Mesenchymal stem cell (in vitro differentiated cells and primary cell): ENCODE measurements around the gene FOXO4.

Source experiments
- DNase-seq: peaks from one replicate; pipeline ENCODE4 v3.0.0-alpha.2; 2013
- H2AFZ ChIP-seq: one replicate; pipeline ENCODE4 v1.6.1; 2013; ENCODE audit warnings: low read depth, mild to moderate bottlenecking, control low read depth, inconsistent platforms, low read length, moderate library complexity
- H2AK5ac ChIP-seq: 2 replicates; pipeline ENCODE4 v1.6.1; 2013; ENCODE audit warnings: low read length, moderate library complexity, mild to moderate bottlenecking, inconsistent platforms; ENCODE audit not compliant: severe bottlenecking
- H2BK120ac ChIP-seq: one replicate; pipeline ENCODE4 v1.6.1; 2013; ENCODE audit warnings: low read depth, mild to moderate bottlenecking, inconsistent platforms, low read length, moderate library complexity
- H2BK12ac ChIP-seq, 2 experiments: one replicate each; pipeline ENCODE4 v1.6.1; 2013; ENCODE audit warnings: inconsistent platforms in 2 of 2, low read length in 2 of 2, mild to moderate bottlenecking in 2 of 2, moderate library complexity in 2 of 2, control low read depth in 1 of 2
- H2BK15ac ChIP-seq: one replicate; pipeline ENCODE4 v1.6.1; 2013; ENCODE audit warnings: mild to moderate bottlenecking, low read depth, inconsistent platforms; ENCODE audit not compliant: poor library complexity, severe bottlenecking
- H2BK5ac ChIP-seq: 2 replicates; pipeline ENCODE4 v1.6.1; 2013; ENCODE audit warnings: low read depth, mild to moderate bottlenecking, low read length, control low read depth, inconsistent platforms; ENCODE audit not compliant: poor library complexity, severe bottlenecking
- H3K14ac ChIP-seq, 2 experiments: one replicate each; pipeline ENCODE4 v1.6.1; 2013; ENCODE audit warnings: inconsistent platforms in 2 of 2, low read length in 2 of 2, control low read depth in 1 of 2, mild to moderate bottlenecking in 1 of 2, moderate library complexity in 1 of 2
- H3K18ac ChIP-seq, 2 experiments: one replicate each; pipeline ENCODE4 v1.6.1; 2013; ENCODE audit warnings: inconsistent platforms in 2 of 2, low read length in 2 of 2, control low read depth in 1 of 2, low read depth in 1 of 2, mild to moderate bottlenecking in 1 of 2
- H3K23ac ChIP-seq, 2 experiments: one replicate each; pipeline ENCODE4 v1.6.1; 2013; ENCODE audit warnings: inconsistent platforms in 2 of 2, low read length in 2 of 2, mild to moderate bottlenecking in 2 of 2, moderate library complexity in 2 of 2, control low read depth in 1 of 2
- H3K27ac ChIP-seq: 2 replicates; pipeline ENCODE4 v1.5.1; 2013; ENCODE audit warnings: mild to moderate bottlenecking, moderate library complexity, low read length, control low read depth, inconsistent platforms; ENCODE audit not compliant: poor library complexity, severe bottlenecking
- H3K27me3 ChIP-seq, 2 experiments: 2 replicates each; pipeline versions ENCODE4 v1.6.1 to v1.7.0; 2013; ENCODE audit warnings: low read length in 2 of 2, mild to moderate bottlenecking in 2 of 2, moderate library complexity in 2 of 2, control low read depth in 1 of 2, inconsistent platforms in 1 of 2; ENCODE audit not compliant: control insufficient read depth in 1 of 2, insufficient read depth in 1 of 2
- H3K36me3 ChIP-seq, 2 experiments: 2 replicates each; pipeline versions ENCODE4 v1.6.1 to v1.7.0; 2013; ENCODE audit warnings: low read length in 2 of 2, control low read depth in 1 of 2, inconsistent platforms in 1 of 2, low read depth in 1 of 2, mild to moderate bottlenecking in 1 of 2; ENCODE audit not compliant: insufficient read depth in 2 of 2, control insufficient read depth in 1 of 2
- H3K4ac ChIP-seq, 2 experiments: one replicate each; pipeline ENCODE4 v1.6.1; 2013; ENCODE audit warnings: inconsistent platforms in 2 of 2, low read length in 2 of 2, mild to moderate bottlenecking in 2 of 2, moderate library complexity in 2 of 2, control low read depth in 1 of 2, low read depth in 1 of 2
- H3K4me1 ChIP-seq: 2 replicates; pipeline ENCODE4 v1.6.1; 2013; ENCODE audit warnings: low read depth, low read length, control low read depth; ENCODE audit not compliant: control insufficient read depth, insufficient read depth
- H3K4me2 ChIP-seq: 2 replicates; pipeline ENCODE4 v1.6.1; 2013; ENCODE audit warnings: low read length, mild to moderate bottlenecking, inconsistent platforms; ENCODE audit not compliant: poor library complexity, severe bottlenecking
- H3K4me3 ChIP-seq, 2 experiments: 2 replicates each; pipeline versions ENCODE4 v1.5.1 to v1.7.0; 2013; ENCODE audit warnings: low read length in 2 of 2, mild to moderate bottlenecking in 2 of 2, control low read depth in 1 of 2, low read depth in 1 of 2; ENCODE audit not compliant: insufficient read depth in 1 of 2
- H3K79me1 ChIP-seq: replicated peaks from 2 replicates; pipeline ENCODE4 v1.6.1; 2013; ENCODE audit warnings: mild to moderate bottlenecking, control low read depth, low read length, inconsistent platforms; ENCODE audit not compliant: poor library complexity, severe bottlenecking
- H3K9ac ChIP-seq: 2 replicates; pipeline ENCODE4 v1.7.0; 2013; ENCODE audit warnings: mild to moderate bottlenecking, low read length, moderate library complexity
- H3K9me3 ChIP-seq: 2 replicates; pipeline ENCODE4 v1.7.0; 2013; ENCODE audit warnings: mild to moderate bottlenecking, low read length; ENCODE audit not compliant: control insufficient read depth
- H4K8ac ChIP-seq: one replicate; pipeline ENCODE4 v1.6.1; 2013; ENCODE audit warnings: inconsistent platforms, mild to moderate bottlenecking, low read length, moderate library complexity
- H4K91ac ChIP-seq: one replicate; pipeline ENCODE4 v1.6.1; 2013; ENCODE audit warnings: mild to moderate bottlenecking, low read length, inconsistent platforms
- WGBS: methylation state at CpG from one replicate; pipeline ENCODE4 v1.1.7; 2013; ENCODE audit warnings: mixed read lengths; 5-methylcytosine and 5-hydroxymethylcytosine counted together

FOXO4 gene

DNA sequence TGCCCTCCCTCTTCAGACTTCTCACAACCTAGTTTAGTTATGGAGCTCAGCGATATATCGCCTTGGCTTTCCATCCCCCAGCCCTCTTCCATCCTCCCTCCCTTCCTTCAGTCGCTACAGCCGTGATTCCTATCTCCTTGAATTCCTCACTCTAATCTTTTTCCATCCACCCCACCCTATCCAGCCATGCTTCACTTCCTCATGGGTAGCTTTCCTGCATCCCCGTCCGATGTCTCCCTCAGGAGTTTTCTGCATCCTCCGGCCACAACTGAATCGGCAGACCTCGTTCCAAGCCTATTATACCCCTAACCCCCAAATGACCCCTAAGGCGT lies 28.0 kb upstream of the FOXO4 start:
- no peak overlapping the region for H2AFZ ChIP-seq
- 2% methylated on average over 9 of the region's 10 CpGs for WGBS
- H3K4me3 ChIP-seq: peak overlapping the region; percentile 65 to 80
- no peak overlapping the region for H4K91ac ChIP-seq
- peaks cover 1 to 6% of the 10 kb centered on the region in 2 experiments for H3K36me3 ChIP-seq
- H3K18ac ChIP-seq: peak overlapping the region; percentile 43 to 70
- H2BK5ac ChIP-seq: no peak overlapping the region
- peaks cover 0 to under 1% of the 10 kb centered on the region in 2 experiments for H3K27me3 ChIP-seq
- H3K4me2 ChIP-seq: peak overlapping the region; percentile 53
- H3K4ac ChIP-seq: peak overlapping the region in 1 of 2 experiments; percentile 17
- no peaks in the 10 kb centered on the region for H3K4me1 ChIP-seq
- H2BK12ac ChIP-seq: no peak overlapping the region
- H3K9ac ChIP-seq: peak overlapping the region; percentile 84
- H2AK5ac ChIP-seq: no peak overlapping the region
- H4K8ac ChIP-seq: no peak overlapping the region
- H2BK120ac ChIP-seq: no peak overlapping the region
- H2BK15ac ChIP-seq: no peak overlapping the region
- DNase-seq: no peak
- H3K14ac ChIP-seq: no peak overlapping the region
- H3K23ac ChIP-seq: no peak overlapping the region
- H3K79me1 ChIP-seq: no peaks in the 10 kb centered on the region
- H3K27ac ChIP-seq: peak overlapping the region; percentile 91
- H3K9me3 ChIP-seq: no peaks in the 10 kb centered on the region

DNA sequence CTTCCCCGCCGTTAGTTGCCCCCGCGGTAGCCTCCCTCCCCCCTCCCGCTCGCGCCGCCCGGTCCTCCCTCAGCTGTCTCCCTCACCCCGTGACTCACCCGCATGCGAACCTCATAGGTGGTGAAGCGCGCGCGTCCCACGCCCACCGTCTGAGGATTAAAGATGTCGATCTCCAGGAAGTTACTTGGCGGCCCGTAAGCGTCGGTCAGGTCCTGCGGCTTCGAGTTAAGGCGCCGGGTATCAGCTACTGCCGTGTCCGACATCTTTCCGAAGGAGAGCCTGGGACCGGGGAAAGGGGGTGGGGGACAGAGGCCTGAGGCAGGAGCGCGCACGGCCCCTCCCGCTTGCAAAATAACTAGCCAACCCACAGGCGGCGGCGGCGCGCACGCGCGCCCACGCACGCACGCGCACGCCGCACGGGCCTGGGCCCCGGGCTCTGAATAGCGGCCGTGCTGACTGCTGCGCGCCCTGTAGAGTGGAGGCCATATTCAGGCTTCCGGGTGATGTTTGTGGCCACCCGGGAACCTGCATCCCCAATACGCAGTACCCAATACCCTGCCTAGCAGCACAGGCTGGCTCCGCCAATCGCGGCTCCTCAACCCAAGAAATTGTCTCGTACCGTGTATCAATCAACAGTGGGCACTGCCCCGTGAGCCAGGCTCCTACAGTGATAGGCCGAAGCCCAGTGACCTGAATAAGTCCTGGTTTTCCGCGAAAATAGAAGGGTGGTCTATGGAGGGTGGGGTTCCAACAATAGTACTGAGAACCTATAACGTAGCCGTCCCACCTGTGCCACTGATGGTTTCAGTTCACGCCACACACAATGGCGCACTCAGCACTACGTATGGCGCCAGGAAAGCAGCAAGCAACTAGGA lies 27.4 kb upstream of the FOXO4 start, which contains the start of gene SNX12:
Gene SNX12 (minus strand): TSS at position 291 of the 875 bp plus-strand sequence. CDS start 28 bp downstream, at position 263.
- peak within 1 kb of the TSS; percentile 65 to 81 for H3K4me3 ChIP-seq
- DNase-seq: peak; percentile 94
- H3K27me3 ChIP-seq: peaks cover 0 to 5% of the 10 kb centered on the region in 2 experiments
- H2BK120ac ChIP-seq: peak within 1 kb of the TSS; percentile 49
- no peak within 1 kb of the TSS for H3K23ac ChIP-seq
- H3K4me1 ChIP-seq: no peaks in the 10 kb centered on the region
- peak within 1 kb of the TSS; percentile 91 for H3K27ac ChIP-seq
- no peak within 1 kb of the TSS for H2AK5ac ChIP-seq
- peak within 1 kb of the TSS; percentile 82 for H2AFZ ChIP-seq
- peak within 1 kb of the TSS; percentile 80 to 81 for H3K4ac ChIP-seq
- WGBS: 1% methylated on average over 20 of the region's 73 CpGs
- H2BK5ac ChIP-seq: no peak within 1 kb of the TSS
- peak within 1 kb of the TSS; percentile 84 for H3K9ac ChIP-seq
- peak within 1 kb of the TSS; percentile 53 for H3K4me2 ChIP-seq
- H3K18ac ChIP-seq: peak within 1 kb of the TSS; percentile 75 to 85
- peaks cover 0 to 3% of the 10 kb centered on the region in 2 experiments for H3K36me3 ChIP-seq
- no peak within 1 kb of the TSS for H2BK12ac ChIP-seq
- no peak within 1 kb of the TSS for H4K91ac ChIP-seq
- no peaks in the 10 kb centered on the region for H3K79me1 ChIP-seq
- no peaks in the 10 kb centered on the region for H3K9me3 ChIP-seq
- H3K14ac ChIP-seq: peak within 1 kb of the TSS in 1 of 2 experiments; percentile 41
- peak within 1 kb of the TSS; percentile 95 for H4K8ac ChIP-seq
- H2BK15ac ChIP-seq: no peak within 1 kb of the TSS

DNA sequence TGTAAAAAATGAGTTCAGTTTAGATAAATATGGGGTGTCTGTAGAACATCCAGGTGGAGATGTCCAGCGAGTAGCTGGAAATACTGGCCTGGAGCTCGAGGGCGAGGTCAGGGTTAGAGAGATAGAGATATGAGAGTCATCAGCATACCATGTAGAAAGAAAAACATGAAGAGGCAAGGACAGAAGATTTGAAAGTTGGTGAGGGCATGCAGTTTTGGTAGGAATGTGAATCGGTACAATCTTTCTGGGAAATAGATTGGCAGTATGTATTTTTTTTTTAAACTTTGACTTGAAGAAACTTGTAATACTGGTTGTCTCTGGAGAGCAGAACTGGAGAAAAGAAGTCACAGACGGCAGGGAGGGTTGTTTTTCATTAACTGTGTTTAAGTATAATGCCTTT lies 25.1 kb upstream of the FOXO4 start:
- 96% methylated on average over 4 of the region's 5 CpGs for WGBS
- H3K27ac ChIP-seq: no peak overlapping the region

DNA sequence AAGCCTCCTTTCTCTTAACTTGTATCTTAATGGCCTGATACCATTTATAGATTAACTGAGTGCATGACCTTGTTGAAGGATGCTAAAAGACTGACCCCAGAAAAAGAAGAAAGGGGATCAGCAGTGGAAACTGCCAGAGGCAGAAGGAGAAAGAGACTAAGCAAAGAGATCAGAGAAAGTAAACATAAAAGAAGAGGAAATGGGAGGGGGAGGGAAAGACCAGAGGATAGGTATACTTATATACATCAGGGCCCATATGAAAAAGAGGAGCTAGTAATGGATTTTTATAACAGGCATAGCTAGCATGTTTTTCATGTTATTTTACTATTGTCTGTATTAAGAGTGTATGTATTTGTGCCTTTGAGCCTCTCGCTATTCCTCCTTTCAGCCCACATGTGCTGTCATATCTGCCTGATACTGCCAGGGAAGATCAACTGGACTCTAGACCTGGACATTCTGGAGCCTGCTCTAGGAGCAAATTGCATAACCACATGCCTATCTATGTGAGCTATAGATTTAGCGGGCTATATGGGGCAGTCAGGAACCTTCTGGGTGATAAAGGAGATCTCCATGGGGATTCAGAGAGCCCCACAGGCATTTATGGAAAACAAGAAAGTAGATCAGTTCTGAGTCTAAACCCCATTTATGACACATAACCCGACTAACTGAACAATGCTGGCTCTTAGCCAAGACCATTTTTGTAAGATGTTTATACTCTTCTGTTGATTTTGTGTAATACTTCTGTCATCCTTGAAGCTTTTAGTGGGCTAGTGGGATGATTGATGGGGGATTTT lies 14.1 kb upstream of the FOXO4 start:
- Histone ChIP-seq H3K9ac (no peak overlapping the region), H3K27ac (no peak overlapping the region), H2BK5ac (no peak overlapping the region), H3K36me3 (no peaks in the 10 kb centered on the region), H3K4ac (no peak overlapping the region), H2BK12ac (no peak overlapping the region), H4K8ac (no peak overlapping the region), H2AFZ (no peak overlapping the region), H3K18ac (no peak overlapping the region), H3K27me3 (peaks cover 0 to 33% of the 10 kb centered on the region in 2 experiments), H3K14ac (no peak overlapping the region), H3K23ac (no peak overlapping the region), H2BK15ac (no peak overlapping the region), H3K4me1 (no peaks in the 10 kb centered on the region), H3K9me3 (no peaks in the 10 kb centered on the region), H3K79me1 (no peaks in the 10 kb centered on the region), H3K4me2 (no peak overlapping the region), H4K91ac (no peak overlapping the region), H2BK120ac (no peak overlapping the region), H2AK5ac (no peak overlapping the region), H3K4me3 (no peak overlapping the region)
- peak; percentile 17 for DNase-seq
- WGBS: no CpG with 5 or more reads among the region's 3 CpGs

More for the DNA sequence above, 25.1 kb upstream of the FOXO4 start:
- Histone ChIP-seq H3K4me2 (no peak overlapping the region), H3K18ac (no peak overlapping the region), H2BK12ac (no peak overlapping the region), H2BK120ac (no peak overlapping the region), H3K4me3 (no peak overlapping the region), H4K91ac (no peak overlapping the region), H3K4ac (no peak overlapping the region), H3K14ac (no peak overlapping the region), H3K27me3 (peaks cover 0 to 26% of the 10 kb centered on the region in 2 experiments), H4K8ac (no peak overlapping the region), H3K9ac (no peak overlapping the region), H3K4me1 (no peaks in the 10 kb centered on the region), H2AK5ac (no peak overlapping the region), H2AFZ (no peak overlapping the region), H3K36me3 (peaks cover 0 to 3% of the 10 kb centered on the region in 2 experiments), H2BK5ac (no peak overlapping the region), H3K79me1 (no peaks in the 10 kb centered on the region), H3K23ac (no peak overlapping the region), H3K9me3 (no peaks in the 10 kb centered on the region), H2BK15ac (no peak overlapping the region)
- DNase-seq: no peak
